Measurements from ENCODE around the gene MORC1.
A peak's percentile ranks its signal among the peaks of the same experiment; 100 is the strongest.

Gene MORC1

DNA sequence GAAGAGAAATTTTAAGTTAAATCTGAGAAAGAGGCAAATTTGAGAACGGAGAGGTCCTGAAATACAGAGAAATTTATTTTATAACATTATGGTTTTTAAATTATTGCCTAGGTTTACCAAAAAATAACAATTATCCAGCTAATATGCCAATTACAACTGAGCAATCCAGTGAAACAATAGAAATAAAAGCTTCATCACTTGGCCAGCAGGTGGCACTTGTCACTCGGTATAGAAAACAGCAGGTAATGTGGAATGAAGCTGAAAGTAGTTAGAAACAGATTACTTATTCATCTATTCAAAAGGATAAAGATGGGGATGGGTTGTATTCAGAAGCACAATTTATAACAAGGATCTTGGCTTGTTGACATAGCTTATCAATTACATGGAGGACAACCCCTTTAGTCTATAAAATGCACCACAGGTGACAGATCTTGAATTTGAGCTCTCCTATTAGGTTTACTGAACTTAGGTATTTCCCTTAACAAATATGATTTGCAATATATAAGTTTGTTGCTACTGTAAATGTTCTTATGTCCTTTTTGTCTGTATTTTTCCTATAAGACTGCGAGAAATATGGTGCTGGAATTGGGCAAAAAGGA, 94.2 kb downstream of the MORC1 start:
- peak; percentile 24 for DNase-seq

DNA sequence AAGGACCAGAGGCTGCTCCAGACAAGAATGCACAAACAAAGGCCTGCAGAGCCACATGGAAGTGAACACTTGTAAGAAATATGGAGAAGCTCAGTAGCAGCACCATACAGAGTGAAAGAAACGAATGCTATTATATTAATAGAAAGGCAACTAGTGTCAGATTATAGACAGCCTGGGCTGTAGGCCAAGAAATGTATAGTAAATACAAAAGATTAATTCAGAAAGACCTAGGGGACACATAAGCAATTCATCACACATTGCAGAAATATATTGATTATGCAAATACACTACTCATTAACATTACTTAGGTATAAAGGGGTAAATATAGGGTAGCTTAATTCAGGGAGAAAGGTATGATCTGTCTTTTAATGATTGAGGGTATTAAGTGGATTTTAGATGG, 94.8 kb downstream of the MORC1 start:
- no peak for DNase-seq

DNA sequence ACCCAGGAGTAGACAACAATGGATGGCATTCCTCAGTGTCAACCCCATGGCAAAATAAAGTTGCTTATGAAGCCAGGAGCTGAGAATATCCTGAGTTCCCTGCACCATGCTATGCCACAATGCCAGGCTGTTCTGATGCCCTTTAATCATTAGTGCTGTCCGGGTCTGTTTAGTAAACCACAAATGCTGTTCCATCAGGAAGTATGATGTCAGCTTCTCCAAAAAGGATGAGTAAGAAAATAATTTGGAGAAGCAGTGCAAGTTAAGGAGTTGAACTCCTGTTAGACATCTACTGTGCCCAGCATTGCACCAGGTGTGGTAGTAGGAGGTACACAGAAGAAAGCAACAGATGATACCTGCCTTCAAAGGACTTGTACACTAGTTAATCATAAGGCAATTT, 96.4 kb downstream of the MORC1 start:
- no peak for DNase-seq

DNA sequence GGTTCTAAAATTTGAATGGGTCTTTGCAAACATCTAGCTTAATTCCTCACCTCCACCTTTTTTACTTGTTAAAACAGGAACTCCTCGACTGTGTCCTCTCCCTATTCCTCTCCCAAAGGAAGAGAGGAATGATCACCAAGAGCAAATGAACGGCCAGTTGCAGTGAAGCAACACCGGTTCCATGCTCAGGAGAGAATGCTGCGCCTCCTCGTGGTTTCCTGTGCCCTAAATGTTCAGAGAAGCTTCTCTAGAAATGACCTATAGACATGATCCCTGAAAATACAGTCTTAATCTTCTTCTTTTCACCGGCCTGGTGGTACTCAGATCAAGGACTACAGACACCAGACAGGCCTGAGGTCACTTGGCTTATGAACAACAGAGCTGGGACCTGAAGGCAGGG, 99.1 kb downstream of the MORC1 start:
- DNase-seq, result no peak

DNA sequence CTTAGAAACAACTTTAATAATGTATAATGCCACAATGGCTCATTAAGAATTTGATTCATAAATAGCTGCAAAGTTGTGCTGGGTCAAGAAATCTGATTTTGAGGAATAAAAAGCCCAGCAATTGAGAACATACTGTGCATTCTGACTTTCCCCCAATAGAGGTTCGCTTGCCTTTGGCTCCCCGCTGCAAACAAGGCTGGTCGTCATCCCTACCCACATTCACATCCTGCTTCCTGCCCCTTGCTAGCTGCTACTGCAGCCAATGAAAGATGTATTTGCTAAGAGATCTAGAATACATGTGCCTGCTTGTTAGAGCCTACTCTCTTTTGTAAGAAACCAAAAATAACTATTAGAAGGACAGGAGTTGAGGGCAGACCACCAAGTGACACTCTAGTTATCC, 112.5 kb downstream of the MORC1 start:
- DNase-seq, result no peak

DNA sequence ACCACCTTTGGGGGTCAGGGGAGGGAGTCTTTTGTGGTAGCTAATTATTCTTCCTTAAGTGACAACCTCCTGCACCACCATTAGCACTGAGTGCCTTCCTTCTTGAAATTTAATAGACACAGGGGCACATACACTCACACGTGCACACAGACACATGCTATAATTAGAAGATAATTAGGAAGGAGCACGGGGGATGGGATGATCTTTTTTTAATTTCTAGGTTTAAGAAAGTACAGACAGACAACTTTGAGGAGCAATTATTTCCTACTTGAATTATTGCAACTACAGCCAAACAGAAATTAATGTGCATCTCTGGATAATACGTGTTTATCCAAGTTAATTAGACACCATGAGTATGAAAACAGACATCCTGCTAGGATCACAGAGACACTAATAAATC, 119.5 kb downstream of the MORC1 start:
- no peak for DNase-seq

DNA sequence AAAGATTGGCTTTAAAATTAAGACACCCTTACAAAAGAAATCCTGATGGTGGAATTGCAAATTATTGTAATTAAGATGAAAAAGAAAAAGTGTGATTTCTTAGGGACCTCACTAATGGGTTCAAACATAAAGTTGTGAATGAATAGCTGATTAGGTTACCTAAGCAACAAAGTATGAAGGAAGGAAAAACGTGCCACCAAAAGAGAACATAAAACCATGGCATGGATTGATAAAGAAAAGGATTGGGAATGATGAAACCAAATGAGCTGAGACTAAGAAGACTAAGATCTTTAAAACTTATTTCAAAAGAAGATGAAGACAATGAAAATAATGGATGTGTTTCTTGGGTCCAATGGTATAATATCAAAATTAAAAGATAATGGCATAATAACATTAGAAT, 132.1 kb downstream of the MORC1 start:
- no peak for DNase-seq

DNA sequence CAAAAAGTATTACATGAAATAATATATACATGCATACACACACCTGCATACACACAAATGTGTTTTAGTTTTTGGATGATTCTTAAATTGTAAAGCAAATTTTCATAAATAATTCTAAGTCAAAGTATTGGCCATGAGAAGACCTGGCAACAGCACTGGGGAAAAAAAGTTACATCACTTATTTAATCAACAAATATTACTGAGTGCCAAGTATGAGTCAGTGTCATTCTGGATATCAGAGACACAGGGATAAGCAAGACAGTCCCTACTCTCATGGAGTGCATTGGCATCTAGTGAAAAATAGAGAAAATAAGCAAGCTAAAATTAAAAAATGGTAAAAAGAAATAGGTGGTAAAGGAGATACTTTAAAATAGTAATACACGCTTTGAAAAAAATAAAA, 134.9 kb downstream of the MORC1 start:
- DNase-seq, result no peak

DNA sequence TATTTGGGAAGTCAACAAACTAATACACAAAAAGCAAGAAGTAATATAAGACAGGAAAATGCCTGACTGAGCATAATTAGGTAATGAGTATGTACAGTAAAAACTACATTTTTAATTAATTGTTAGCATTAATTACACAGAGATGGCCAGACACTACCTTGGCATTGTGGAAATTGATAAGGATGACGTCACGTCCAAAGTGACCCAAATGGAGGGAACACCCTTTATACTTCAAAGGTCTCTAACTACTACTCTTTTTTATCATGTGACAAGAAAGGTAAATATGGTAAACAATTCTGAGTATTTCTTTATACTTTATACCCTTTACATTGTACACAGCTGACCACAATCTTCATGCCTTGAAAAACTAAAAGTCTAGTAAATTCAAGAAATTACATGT, 141.9 kb downstream of the MORC1 start:
- no peak for DNase-seq

DNA sequence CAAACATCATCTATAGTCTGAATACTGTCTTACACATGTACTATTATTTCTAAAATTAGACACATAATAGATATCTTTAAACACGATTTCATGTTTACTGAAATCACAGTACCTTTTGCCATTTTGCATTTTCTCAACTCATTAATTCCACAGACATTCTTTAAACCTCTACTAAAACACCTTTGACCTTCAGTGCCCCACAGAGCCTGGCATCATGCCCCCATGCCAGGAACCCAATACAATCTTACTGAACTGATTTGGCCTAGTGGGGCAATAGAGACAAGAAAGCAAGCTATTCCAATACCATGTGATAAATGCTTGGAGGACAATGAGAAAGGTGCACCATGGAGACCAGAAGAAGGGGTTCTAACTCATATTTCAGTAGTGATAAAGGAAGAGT, 144.9 kb downstream of the MORC1 start:
- no peak for DNase-seq

DNA sequence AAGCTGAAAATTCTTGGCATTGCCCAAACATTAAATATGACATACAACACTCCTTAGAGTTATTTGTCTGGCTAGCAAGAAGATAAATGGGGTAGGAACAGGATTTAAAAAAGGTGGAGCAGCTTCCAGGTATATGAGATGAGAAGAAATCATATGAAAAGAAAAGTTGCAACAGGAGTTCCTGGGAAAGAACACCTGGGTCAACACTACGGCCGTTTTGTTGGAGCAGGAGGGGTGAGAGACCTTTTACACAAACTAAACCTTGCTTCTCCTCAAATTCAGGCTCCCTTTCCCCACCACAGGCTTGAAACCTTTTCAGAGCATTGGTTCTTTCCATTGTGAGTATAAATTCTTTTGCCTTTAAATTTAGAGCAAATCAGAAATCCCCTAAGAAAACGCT, 145.5 kb downstream of the MORC1 start:
- no peak for DNase-seq

DNA sequence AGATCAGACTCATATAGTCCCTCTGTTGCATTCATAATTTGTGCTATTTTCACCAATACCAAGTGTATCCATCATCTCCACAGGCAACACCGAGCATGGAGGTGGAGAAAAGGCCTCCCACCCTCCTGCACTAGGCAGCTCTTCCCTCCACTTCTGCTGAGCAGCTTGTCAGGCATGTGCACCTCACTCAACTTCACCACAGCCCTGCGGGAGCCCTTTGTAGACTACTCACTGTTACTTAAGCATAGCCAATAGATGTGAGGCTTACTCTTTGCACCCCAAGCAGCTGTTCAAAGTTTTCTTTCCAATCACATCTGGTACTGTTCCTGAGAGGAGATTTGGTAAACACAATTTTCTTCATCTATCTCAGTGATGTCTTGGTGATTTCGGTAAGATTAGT, 147.4 kb downstream of the MORC1 start:
- DNase-seq, result no peak

DNA sequence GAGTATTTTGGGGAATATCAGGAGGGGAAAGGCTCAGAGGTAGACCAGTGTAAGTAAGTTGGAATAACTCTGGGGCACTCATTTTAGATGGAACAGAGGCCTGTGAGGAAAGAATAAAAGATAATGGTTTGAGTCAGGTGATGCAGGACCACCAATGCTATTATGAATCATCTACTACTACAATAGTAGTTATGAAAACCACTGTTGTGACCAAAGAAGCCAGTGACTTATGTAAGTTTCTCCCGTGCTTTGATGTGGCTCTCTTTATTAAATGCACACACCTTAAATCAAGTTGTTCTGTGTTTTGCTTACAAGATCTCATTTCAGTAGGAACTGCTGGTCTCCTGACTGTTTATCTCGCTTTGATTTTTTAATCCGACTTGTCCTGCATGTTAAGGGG, 151.2 kb downstream of the MORC1 start:
- DNase-seq, result no peak

DNA sequence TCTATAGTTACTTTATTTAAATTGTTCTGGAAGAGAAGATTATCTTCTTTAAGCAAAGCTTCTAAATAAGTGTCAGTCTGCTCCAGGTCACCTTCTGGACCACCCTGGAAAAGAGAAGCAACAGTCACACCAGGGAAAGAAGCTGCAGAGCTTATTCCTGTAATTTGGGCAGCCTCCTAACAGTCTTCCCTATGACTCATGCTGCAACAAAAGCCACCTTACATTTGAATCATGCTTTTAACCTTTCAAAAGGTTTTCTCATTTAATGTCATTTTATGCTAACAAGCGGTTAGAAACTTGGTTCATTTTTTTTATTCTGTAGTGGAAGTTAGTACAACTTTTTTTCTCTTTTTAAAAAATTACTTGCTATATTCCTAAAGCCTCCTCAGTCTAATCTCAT, 158.9 kb downstream of the MORC1 start:
- DNase-seq, result no peak

DNA sequence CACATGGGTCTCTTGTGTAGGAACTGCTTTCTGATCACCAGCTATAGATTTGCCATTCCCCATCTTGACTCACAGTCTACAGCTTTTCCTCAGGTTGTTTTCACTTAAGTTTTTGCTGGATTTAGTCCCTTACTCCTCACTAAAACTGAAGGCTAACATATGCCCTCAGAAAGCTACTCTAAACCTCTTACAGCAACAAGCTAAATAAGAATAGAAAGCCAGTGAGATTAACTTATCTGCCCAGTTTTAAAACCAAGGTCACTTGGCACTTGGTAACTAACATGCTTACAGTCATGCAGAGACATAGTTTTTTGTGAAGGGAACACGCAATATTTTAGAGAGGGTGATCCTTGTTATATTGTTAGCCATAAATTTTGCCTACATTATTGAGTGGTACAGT, 164.2 kb downstream of the MORC1 start, which contains the start of gene GUCA1C:
Gene GUCA1C, minus strand, starts transcription at position 180 of the 400 bp plus-strand sequence. Its CDS starts 117 bp downstream, at position 63.
- DNase-seq, result no peak

DNA sequence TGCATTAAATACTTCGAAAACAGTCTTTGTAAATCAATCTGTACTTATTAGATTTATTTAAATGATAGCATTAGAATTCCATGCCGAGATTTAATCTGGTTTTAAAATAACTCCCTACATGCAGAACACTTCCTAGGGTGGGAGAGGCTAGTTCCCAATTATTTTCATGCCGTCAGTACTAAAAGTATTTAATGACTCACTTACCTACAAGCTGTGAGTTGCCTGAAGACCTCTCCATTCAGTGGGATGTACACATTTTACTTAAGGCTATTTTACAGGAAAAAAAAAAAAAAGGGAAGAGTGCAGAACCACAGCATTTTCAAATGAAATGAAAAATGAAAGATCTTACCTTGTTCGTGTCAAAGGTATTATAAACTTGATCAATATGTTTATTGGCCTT, 164.7 kb downstream of the MORC1 start:
- DNase-seq, result no peak

DNA sequence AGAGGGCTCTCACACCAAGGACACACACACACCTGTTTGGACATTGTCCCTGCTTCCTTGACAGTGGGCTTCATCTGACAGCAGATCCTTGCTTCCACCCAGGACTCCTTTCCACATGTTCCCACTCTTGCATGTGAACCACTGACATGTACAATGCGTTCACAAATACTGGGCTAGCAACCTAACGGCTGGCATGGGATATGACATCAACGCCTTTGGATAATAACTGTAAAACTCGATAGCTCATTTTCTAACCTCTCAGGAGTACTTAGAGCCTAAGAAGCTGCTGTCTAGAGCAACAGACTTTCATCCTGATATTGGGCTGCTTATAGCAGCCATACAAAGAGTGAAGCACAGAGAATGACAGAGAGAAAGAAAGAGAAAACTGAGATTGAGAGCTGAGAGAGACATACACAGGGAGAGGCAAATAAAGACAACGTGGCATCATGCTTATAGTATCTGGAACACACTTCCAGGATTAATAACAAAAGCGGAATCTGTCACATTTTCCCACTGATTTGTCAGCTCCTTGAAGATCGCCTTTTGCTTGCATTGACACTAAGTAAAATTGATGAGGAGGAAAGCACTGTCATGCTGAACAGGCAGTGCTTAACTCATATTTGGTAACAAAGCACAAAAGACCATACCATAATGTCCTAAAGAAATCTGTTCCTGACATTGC, 166.0 kb downstream of the MORC1 start:
- no peak for DNase-seq

DNA sequence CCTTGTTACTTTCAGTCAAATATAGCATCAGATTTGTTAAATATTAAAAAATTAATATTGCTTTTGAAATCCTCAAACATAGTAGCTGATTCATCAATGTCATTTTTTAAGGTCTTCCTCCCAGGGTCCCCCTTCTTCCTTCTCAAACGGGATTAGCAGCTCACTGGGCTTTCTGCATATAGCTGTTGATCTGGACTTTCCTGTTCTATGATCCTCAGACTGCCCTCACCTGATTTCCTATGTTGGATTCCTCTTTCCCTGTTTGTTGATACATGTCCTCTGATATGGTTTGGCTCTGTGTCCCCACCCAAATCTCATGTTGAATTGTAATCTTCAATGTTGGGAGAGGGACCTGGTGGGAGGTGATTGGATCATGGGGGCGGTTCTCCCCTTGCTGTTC, 170.1 kb downstream of the MORC1 start:
- no peak for DNase-seq

DNA sequence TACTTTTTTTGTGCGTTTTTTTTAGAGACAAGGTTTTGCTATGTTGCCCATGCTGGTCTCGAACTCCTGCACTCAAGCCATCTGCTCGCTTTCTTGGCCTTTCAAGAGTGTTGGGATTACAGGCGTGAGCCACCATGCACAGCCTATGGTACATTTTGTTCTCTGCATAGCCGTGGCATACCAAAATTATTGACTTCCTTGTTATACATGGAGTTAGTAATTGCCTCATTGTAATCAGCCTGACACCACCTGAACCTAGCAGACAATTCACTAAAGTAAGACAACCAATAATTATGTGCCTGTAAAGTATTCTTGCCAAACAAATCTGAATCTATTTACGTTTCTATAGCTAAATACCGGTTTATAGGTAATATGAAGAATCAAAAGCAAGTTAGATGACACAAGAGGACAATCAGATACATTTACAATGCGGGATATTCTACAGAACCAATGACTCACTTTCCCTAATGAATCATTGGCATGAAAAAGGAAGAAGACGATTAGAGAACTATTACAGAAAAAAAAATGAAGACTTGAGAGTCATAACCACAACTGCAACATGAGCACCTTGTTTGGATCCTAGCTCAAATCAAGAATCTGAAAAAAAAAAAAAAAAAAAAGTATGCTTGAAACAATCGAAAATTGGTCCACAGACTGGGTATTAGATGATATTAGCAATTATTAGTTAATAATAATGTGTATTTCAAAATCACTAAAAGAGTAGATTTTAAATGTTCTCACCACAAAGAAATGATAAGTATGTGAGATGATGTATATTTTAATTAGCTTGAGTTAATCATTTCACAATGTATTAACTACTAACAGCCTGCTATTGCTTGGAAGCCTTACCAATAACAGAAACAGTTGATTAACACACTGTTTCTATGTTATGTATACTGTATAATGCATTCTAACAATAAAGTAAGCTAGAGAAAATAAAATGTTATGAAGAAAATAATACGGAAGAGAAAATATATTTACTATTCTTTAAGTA, 171.3 kb downstream of the MORC1 start:
- no peak for DNase-seq

DNA sequence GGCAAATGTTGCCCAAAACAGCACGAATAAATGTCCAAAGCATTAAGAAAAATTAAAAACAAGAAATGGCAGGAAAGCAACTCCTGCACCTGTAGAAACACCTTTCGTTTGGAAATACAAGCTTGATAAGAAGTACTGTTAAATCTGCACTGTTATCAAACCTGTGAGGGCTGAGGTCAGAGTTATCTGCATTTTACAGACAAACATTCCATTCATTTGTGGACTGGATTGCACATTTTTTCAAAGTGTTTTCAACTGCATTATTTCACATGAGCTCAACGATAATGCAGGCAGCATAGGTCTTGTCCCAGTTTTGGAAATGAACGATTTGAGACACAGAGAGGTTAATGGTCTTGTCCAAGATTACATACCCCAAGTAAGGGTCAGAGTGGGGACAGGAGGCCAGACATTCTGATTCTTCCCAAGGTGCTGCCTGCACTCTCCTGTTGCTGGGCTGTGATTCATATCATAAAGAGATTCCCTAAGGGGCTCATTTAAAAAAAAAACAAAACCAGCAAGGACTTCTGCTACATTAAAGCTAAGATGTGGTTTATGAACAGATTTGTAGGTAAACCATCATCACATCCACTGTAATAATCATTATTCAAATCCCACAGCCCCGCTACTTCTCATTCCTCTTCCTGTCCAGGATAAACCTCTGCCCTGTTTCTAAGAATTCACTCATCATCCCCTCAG, 177.2 kb downstream of the MORC1 start:
- no peak for DNase-seq

DNA sequence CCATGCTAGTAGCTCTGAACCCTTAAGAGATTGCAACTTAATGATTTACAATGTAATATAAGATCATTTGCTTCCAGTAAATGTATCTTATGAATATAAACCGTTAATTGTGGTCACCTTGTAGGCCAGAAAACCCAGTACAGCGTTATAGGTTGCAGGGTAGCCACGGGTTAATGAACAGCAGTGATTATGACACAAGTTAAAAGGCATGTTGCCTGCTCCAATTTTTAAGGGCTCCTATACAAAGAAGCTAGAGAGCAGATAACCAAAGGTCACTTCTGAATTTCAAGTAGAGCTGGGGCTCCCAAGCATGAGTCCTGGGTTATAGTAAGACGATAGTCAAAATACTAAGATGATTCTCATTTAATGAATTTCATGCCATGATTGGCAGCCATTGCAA, 177.8 kb downstream of the MORC1 start:
- DNase-seq, result no peak

DNA sequence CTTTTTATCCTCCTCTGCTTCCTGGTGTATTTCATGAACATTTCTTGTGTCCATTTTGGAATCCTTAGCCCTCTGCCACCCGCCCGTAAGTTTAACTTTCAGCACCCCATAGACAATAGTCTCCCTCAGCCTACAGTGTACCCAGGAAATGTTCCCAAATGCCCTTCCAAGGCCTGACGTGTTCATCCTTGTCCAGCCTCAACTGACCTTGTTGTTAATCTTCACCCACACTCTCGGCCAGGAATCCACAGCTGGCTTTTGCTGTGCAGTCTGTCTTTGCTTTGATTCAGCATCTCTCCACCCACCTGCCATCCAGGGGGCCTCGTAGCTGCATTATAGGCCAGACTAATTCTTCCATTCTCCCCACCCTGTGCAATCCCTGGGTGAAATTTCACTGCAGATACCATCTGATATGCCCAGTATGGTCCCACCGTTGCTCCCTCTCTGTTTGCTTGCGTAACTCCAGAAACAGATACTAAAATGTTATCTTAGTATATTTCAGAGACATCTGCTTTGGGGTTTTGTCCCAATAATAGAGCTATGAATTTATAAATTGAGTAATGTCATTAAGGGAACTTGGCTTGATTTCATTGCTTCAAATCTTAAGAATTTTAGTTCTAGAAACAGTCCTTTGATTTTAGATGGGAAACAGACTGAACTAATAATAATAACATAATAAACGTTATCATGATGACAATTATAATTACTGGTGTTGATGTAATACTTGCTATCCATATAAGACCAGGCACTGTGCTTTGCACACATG, 180.8 kb downstream of the MORC1 start:
- no peak for DNase-seq
